Adrenal gland (tissue), 5 donors: ENCODE results near the gene NEGR1.

ENCODE experiments used
- CTCF ChIP-seq, 6 experiments: fragments of 450-650 bp in 4 of 6; fragments of 200-600 bp in 2 of 6; sonication (generic) in 1 of 6; IDR thresholded peaks; 1 replicate in 5 of 6; 2 replicates in 1 of 6; pipeline versions ENCODE4 v1.5.1 to v1.8.0; 2016 to 2021; ENCODE audit warnings: antibody characterized with exemption in 6 of 6, mild to moderate bottlenecking in 2 of 6, moderate library complexity in 1 of 6
- POLR2A ChIP-seq, 2 donors: fragments of 450-650 bp; IDR thresholded peaks; one replicate each; pipeline ENCODE4 v1.6.1; 2017; ENCODE audit warnings: antibody characterized with exemption in 2 of 2, mild to moderate bottlenecking in 2 of 2, moderate library complexity in 1 of 2
- donor health status: DM: no; HTN: no; CAD: no.

DNA sequence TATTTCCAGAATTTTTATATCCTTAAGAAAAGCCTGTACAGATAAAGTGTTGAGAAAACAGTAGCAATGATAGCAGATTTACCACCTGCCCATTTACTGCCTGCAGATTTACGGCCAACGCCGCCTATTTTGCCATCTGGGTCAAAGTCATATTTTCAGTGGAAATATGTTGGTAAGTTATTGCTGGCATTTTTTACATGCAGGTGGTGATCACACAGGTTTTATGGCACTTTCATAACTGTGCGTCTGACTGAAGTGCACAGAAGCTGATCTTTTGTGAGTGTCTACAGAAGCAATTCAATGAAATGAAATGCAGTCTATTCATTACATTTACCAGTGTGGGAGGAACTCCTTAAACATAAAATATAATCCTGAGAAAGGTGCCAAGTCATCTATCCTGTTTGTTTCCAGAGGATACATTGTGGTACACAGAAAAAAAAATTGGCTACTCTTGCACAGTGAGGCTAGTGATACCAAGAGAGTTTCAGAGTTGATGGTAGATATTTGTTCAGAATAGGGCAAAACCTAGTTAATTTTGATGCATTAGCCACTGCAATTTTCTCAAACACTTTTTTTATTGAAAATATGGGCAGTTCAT, 458.5 kb downstream of the NEGR1 start:
- TF ChIP-seq POLR2A (IDR thresholded peaks at IDR 0.05) (no peak), CTCF (IDR thresholded peaks at IDR 0.05) (no peak)
